ENCODE measurements around the gene TTC7B.

Gene TTC7B

GRCh38 chr14:90647473-90648005 lies 168.7 kb downstream of the TTC7B start:
- DNase-seq (ENCODE audit: low spot score): no peak

GRCh38 chr14:90645842-90646443 lies 170.3 kb downstream of the TTC7B start:
- no peak for DNase-seq (ENCODE audit: low spot score)

- DNase-seq (ENCODE audit: low spot score): no peak
Observed at GRCh38 chr14:90644882-90645281, 171.3 kb downstream of the TTC7B start.

- no peak for DNase-seq (ENCODE audit: low spot score)
Observed at GRCh38 chr14:90643982-90644670, 172.1 kb downstream of the TTC7B start.

GRCh38 chr14:90642244-90642717 lies 173.9 kb downstream of the TTC7B start:
- peak; percentile 64 for DNase-seq (ENCODE audit: low spot score)

GRCh38 chr14:90641615-90642243 lies 174.5 kb downstream of the TTC7B start:
- DNase-seq (ENCODE audit: low spot score): peak; percentile 45

GRCh38 chr14:90641168-90641567 lies 175.1 kb downstream of the TTC7B start:
- peak; percentile 36 for DNase-seq (ENCODE audit: low spot score)

GRCh38 chr14:90639641-90640040 lies 176.6 kb downstream of the TTC7B start:
- DNase-seq (ENCODE audit: low spot score): peak; percentile 16

GRCh38 chr14:90632871-90633270 lies 183.4 kb downstream of the TTC7B start:
- no peak for DNase-seq (ENCODE audit: low spot score)

GRCh38 chr14:90632451-90632850 lies 183.8 kb downstream of the TTC7B start:
- DNase-seq (ENCODE audit: low spot score): no peak

- no peak for DNase-seq (ENCODE audit: low spot score)
Observed at GRCh38 chr14:90630171-90630806, 185.9 kb downstream of the TTC7B start.

GRCh38 chr14:90629471-90629870 lies 186.8 kb downstream of the TTC7B start:
- no peak for DNase-seq (ENCODE audit: low spot score)

GRCh38 chr14:90628825-90629224 lies 187.4 kb downstream of the TTC7B start:
- DNase-seq (ENCODE audit: low spot score): no peak

- DNase-seq (ENCODE audit: low spot score): no peak
Observed at GRCh38 chr14:90627478-90627877, 188.8 kb downstream of the TTC7B start.

GRCh38 chr14:90626550-90626949 lies 189.7 kb downstream of the TTC7B start:
- no peak for DNase-seq (ENCODE audit: low spot score)

GRCh38 chr14:90625445-90625844 lies 190.8 kb downstream of the TTC7B start:
- DNase-seq (ENCODE audit: low spot score): no peak

- DNase-seq (ENCODE audit: low spot score): no peak
Observed at GRCh38 chr14:90624732-90625400, 191.4 kb downstream of the TTC7B start.

- DNase-seq (ENCODE audit: low spot score): no peak
Observed at GRCh38 chr14:90624227-90624626, 192.0 kb downstream of the TTC7B start.

GRCh38 chr14:90621201-90621600 lies 195.0 kb downstream of the TTC7B start:
- no peak for DNase-seq (ENCODE audit: low spot score)

GRCh38 chr14:90620568-90621077 lies 195.6 kb downstream of the TTC7B start:
- no peak for DNase-seq (ENCODE audit: low spot score)

- DNase-seq (ENCODE audit: low spot score): no peak
Observed at GRCh38 chr14:90619911-90620310, 196.3 kb downstream of the TTC7B start.

- DNase-seq (ENCODE audit: low spot score): no peak
Observed at GRCh38 chr14:90617961-90618360, 198.3 kb downstream of the TTC7B start.
